Suppressor macrophage (primary cell): ENCODE measurements around the gene ATG2A.
"Not testable (repeated sequence)": the region's sequence is repeated elsewhere in the genome, so short reads cannot be mapped to it uniquely, and the experiment has no call there.

Experiments
- DNase-seq, 4 experiments: peaks; one replicate each; pipeline ENCODE4 v3.0.0-alpha.2; 2020 to 2022

ATG2A gene

GRCh38 chr11:64852804-64853509 lies 64.1 kb downstream of the ATG2A start:
- DNase-seq: peak; percentile 52 to 76 (median 66)

- no peak for DNase-seq
Measured at GRCh38 chr11:64851831-64852351, 65.1 kb downstream of the ATG2A start.

GRCh38 chr11:64850979-64851567 lies 65.9 kb downstream of the ATG2A start:
- peak; percentile 41 to 74 (median 66) for DNase-seq

GRCh38 chr11:64849598-64850356 lies 67.2 kb downstream of the ATG2A start:
- DNase-seq: no peak

- DNase-seq: no peak
Measured at GRCh38 chr11:64848826-64849597, 68.0 kb downstream of the ATG2A start.

GRCh38 chr11:64848214-64848825 lies 68.7 kb downstream of the ATG2A start:
- no peak for DNase-seq

- peak; percentile 96 to 98 (median 98) for DNase-seq
Measured at GRCh38 chr11:64846998-64847666, 69.9 kb downstream of the ATG2A start.

GRCh38 chr11:64845776-64846129 lies 71.3 kb downstream of the ATG2A start:
- not testable (repeated sequence) for DNase-seq

GRCh38 chr11:64845129-64845775 lies 71.8 kb downstream of the ATG2A start:
- DNase-seq: no peak
